ENCODE measurements around the gene ZNF771.

DNA sequence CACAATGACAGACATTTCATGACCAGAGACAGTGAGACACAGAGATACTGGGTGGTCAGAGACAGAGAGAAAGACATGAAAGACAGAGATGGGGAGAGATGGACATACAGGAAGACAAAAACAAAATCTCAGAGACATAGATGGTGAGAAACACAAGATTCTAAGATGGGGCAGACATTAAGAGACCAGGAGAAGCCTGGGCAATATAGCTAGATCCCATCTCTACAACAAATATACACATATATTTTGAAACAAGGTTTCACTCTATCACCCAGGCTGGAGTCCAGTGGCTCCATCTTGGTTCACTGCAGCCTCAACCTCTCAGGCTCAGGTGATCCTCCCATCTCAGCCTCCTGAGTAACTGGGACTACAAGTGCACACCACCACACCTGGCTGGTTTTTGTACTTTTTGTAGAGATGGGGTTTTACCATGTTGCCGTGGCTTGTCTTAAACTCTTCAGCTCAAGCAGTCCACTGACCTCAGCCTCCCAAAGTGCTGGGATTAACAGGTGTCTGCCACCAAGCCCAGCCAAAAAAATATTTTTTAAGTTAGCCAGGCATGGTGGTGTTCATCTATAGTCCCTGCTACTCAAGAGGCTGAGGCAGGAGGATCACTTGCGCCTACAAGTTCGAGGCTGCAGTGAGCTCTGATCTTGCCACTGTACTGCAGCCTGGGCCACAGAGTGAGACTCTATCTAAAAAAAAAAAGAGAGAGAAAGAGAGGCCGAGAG lies 27.2 kb upstream of the ZNF771 start:
- no peak for TF ChIP-seq POLR2A (IDR thresholded peaks at IDR 0.05; ENCODE audit: low read length)
- TF ChIP-seq GATA1 (IDR thresholded peaks at IDR 0.05; ENCODE audit: low read depth, low read length), result no peak
